SK-N-SH (cell line): ENCODE data around the gene AIFM3. TPM values are rescaled to one million over a fixed set of nuclear protein-coding genes. Genes with fewer than 3 reads are reported as not detected.

Source experiments
- CTCF ChIA-PET: fragments of 300-600, 350-600 bp; formaldehyde crosslinking; extraction: SDS; loops from one replicate; lab custom pipeline; 2021; lab: Yijun Ruan, JAX
- POLR2A ChIA-PET: fragments of 350-600 bp; sonication (Branson Sonifier 250); formaldehyde crosslinking; extraction: SDS; loops from one replicate; lab custom pipeline; 2020; ENCODE audit warnings: antibody characterized with exemption, inconsistent platforms; lab: Yijun Ruan, JAX
- DNase-seq: peaks from one replicate; pipeline ENCODE4 v3.0.0; 2012
- H2AFZ ChIP-seq: fragments of 200-600 bp; sonication (generic); 2 replicates; pipeline ENCODE4 v1.8.1; 2016; ENCODE audit warnings: antibody characterized with exemption, mild to moderate bottlenecking, low read depth
- H3F3A ChIP-seq: fragments of 200-600 bp; sonication (generic); replicated peaks from 2 replicates; pipeline ENCODE3; 2016; ENCODE audit warnings: antibody characterized with exemption, mild to moderate bottlenecking; ENCODE audit not compliant: insufficient read depth
- H3K27ac ChIP-seq, 2 experiments: fragments of 200-500 bp in 1 of 2; fragments of 200-600 bp in 1 of 2; sonication (Bioruptor generic) in 1 of 2; sonication (generic), shearing (Covaris generic) in 1 of 2; 2 replicates each; pipeline versions ENCODE4 v1.5.1 to v1.6.1; 2014 to 2016; ENCODE audit warnings: low read depth in 2 of 2, inconsistent platforms in 1 of 2, low read length in 1 of 2, mild to moderate bottlenecking in 1 of 2, mixed read lengths in 1 of 2
- H3K27me3 ChIP-seq: fragments of 200-600 bp; sonication (generic), shearing (Covaris generic); 2 replicates; pipeline ENCODE4 v1.6.1; 2016; ENCODE audit warnings: mixed run types; ENCODE audit not compliant: insufficient read depth
- H3K36me3 ChIP-seq, 2 experiments: fragments of 200-500 bp in 1 of 2; fragments of 200-600 bp in 1 of 2; sonication (Bioruptor generic) in 1 of 2; sonication (generic) in 1 of 2; replicated peaks in 1 of 2; 2 replicates each; pipeline versions ENCODE3 to v1.5.1; 2014 to 2016; ENCODE audit warnings: low read length in 1 of 2, mild to moderate bottlenecking in 1 of 2; ENCODE audit not compliant: insufficient read depth in 2 of 2, control insufficient read depth in 1 of 2
- H3K4me1 ChIP-seq, 2 experiments: fragments of 200-500 bp in 1 of 2; fragments of 200-600 bp in 1 of 2; sonication (Bioruptor generic) in 1 of 2; sonication (generic), shearing (Covaris generic) in 1 of 2; 2 replicates each; pipeline versions ENCODE4 v1.5.1 to v1.6.1; 2014 to 2016; ENCODE audit warnings: low read depth in 1 of 2, low read length in 1 of 2, mixed run types in 1 of 2; ENCODE audit not compliant: insufficient read depth in 2 of 2, control insufficient read depth in 1 of 2
- H3K4me2 ChIP-seq: fragments of 200-600 bp; sonication (generic), shearing (Covaris generic); 2 replicates; pipeline ENCODE4 v1.6.1; 2017; ENCODE audit warnings: mixed run types
- H3K4me3 ChIP-seq, 2 experiments: fragments of 200-500 bp in 1 of 2; fragments of 200-600 bp in 1 of 2; sonication (Bioruptor generic) in 1 of 2; sonication (generic), shearing (Covaris generic) in 1 of 2; 2 replicates each; pipeline versions ENCODE4 v1.5.1 to v1.8.1; 2014 to 2016; ENCODE audit warnings: low read depth in 2 of 2, inconsistent platforms in 1 of 2, low read length in 1 of 2, mild to moderate bottlenecking in 1 of 2, mixed read lengths in 1 of 2, moderate library complexity in 1 of 2
- H3K79me2 ChIP-seq: fragments of 200-600 bp; sonication (generic); 2 replicates; pipeline ENCODE4 v1.8.1; 2017; ENCODE audit warnings: mild to moderate bottlenecking; ENCODE audit not compliant: insufficient read depth
- H3K9ac ChIP-seq: fragments of 200-600 bp; sonication (generic); 2 replicates; pipeline ENCODE4 v1.6.1; 2017; ENCODE audit warnings: mixed run types
- H3K9me2 ChIP-seq: fragments of 200-600 bp; sonication (generic); 2 replicates; pipeline ENCODE4 v1.6.1; 2017; ENCODE audit warnings: mixed run types
- H3K9me3 ChIP-seq: fragments of 200-600 bp; sonication (generic); 2 replicates; pipeline ENCODE4 v1.6.1; 2017; ENCODE audit warnings: mixed run types, mild to moderate bottlenecking, moderate library complexity
- H4K20me1 ChIP-seq: fragments of 200-600 bp; sonication (generic); 2 replicates; pipeline ENCODE4 v1.6.1; 2017; ENCODE audit warnings: mild to moderate bottlenecking, mixed run types; ENCODE audit not compliant: insufficient read depth
- CHD2 ChIP-seq: fragments of 150-350 bp; IDR thresholded peaks from 2 replicates; pipeline ENCODE4 v1.6.1; 2018; ENCODE audit warnings: low read length; ENCODE audit not compliant: partially characterized antibody
- JUND ChIP-seq: IDR thresholded peaks from 2 replicates; pipeline ENCODE4 v1.4.0; 2012
- MXI1 ChIP-seq: IDR thresholded peaks from 2 replicates; pipeline ENCODE4 v1.6.1; 2012; ENCODE audit warnings: mild to moderate bottlenecking, low read depth, low read length, improper control_type of control experiment
- NFIC ChIP-seq: IDR thresholded peaks from 2 replicates; pipeline ENCODE4 v1.4.0; 2012; ENCODE audit warnings: borderline replicate concordance
- NRF1 ChIP-seq: IDR thresholded peaks from 2 replicates; pipeline ENCODE4 v1.6.1; 2012; ENCODE audit warnings: low read depth, mild to moderate bottlenecking, low read length
- TEAD4 ChIP-seq: IDR thresholded peaks from 2 replicates; pipeline ENCODE4 v1.4.0; 2012; ENCODE audit warnings: mild to moderate bottlenecking, borderline replicate concordance; ENCODE audit not compliant: insufficient read depth
- WGBS: methylation state at CpG from one replicate; pipeline ENCODE4 v1.1.6; 2017; ENCODE audit warnings: low lambda C conversion rate; 5-methylcytosine and 5-hydroxymethylcytosine counted together
- polyA plus RNA-seq, 3 experiments: library from polyadenylated mRNA; depleted of rRNA; stranded (reverse); fragments of >200 nt; gene quantifications; 2 replicates each; pipeline ENCODE4 v1.2.3, GENCODE V29; 2012
- TF ChIP-seq, protein P1 (sequence below): IDR thresholded peaks from 2 replicates; pipeline ENCODE4; 2012
- TF ChIP-seq, protein P2 (sequence below): fragments of 200-600 bp; sonication (generic); IDR thresholded peaks from 2 replicates; pipeline ENCODE4 v1.6.1; 2017; ENCODE audit warnings: antibody characterized with exemption, mild to moderate bottlenecking, moderate library complexity

AIFM3 gene
- polyA plus RNA-seq, 1 of the 3 experiments (the other 2 are of a cell fraction): 1.7 TPM

DNA sequence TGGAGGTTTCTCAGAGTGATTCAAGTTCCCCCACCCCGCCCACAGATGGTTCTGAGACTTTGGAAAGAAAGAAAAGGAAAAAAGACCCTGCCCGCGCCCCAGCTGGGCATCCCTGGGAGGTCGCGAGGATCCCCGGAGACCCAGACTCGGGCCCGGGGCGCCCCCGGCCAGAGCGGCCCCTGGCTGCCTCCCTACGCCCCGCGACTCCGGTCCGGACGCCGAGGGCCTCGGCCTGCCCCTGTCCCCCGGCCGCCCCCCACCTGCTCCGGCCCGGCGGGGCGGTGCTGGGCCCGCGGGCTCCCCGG lies 2.3 kb upstream of the AIFM3 start:
- H3K9me3 ChIP-seq: no peaks in the 10 kb centered on the region
- H3K4me1 ChIP-seq: peaks cover 0 to 26% of the 10 kb centered on the region in 2 experiments; a peak in 1 of 4 replicates
- H3K79me2 ChIP-seq: no peaks in the 10 kb centered on the region
- H3K4me3 ChIP-seq: peak overlapping the region; percentile 44 to 46; a peak in 3 of 4 replicates
- DNase-seq: no peak
- TF ChIP-seq, protein P1, sequence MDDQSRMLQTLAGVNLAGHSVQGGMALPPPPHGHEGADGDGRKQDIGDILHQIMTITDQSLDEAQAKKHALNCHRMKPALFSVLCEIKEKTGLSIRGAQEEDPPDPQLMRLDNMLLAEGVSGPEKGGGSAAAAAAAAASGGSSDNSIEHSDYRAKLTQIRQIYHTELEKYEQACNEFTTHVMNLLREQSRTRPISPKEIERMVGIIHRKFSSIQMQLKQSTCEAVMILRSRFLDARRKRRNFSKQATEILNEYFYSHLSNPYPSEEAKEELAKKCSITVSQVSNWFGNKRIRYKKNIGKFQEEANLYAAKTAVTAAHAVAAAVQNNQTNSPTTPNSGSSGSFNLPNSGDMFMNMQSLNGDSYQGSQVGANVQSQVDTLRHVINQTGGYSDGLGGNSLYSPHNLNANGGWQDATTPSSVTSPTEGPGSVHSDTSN: no peak
- TF ChIP-seq, protein P2, sequence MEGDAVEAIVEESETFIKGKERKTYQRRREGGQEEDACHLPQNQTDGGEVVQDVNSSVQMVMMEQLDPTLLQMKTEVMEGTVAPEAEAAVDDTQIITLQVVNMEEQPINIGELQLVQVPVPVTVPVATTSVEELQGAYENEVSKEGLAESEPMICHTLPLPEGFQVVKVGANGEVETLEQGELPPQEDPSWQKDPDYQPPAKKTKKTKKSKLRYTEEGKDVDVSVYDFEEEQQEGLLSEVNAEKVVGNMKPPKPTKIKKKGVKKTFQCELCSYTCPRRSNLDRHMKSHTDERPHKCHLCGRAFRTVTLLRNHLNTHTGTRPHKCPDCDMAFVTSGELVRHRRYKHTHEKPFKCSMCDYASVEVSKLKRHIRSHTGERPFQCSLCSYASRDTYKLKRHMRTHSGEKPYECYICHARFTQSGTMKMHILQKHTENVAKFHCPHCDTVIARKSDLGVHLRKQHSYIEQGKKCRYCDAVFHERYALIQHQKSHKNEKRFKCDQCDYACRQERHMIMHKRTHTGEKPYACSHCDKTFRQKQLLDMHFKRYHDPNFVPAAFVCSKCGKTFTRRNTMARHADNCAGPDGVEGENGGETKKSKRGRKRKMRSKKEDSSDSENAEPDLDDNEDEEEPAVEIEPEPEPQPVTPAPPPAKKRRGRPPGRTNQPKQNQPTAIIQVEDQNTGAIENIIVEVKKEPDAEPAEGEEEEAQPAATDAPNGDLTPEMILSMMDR: no peak
- TF ChIP-seq NFIC (no peak), JUND (no peak), NRF1 (no peak), TEAD4 (no peak)
- WGBS: 6% methylated on average over 16 of the region's 28 CpGs
- H3K27me3 ChIP-seq: no peaks in the 10 kb centered on the region
- no peak overlapping the region for H2AFZ ChIP-seq
- POLR2A ChIA-PET: no interaction called here
- peak overlapping the region; percentile 72 for H3K4me2 ChIP-seq
- no peaks in the 10 kb centered on the region for H3F3A ChIP-seq
- no peak overlapping the region for H3K27ac ChIP-seq
- no peaks in the 10 kb centered on the region for H3K36me3 ChIP-seq
- CTCF ChIA-PET: interaction anchor here (0.8 to 7.0 kb wide), 4 partner anchors 9 to 79 kb away, joined by 3 to 44 read pairs (median 10); no protein-coding TSS in a partner anchor
- H4K20me1 ChIP-seq: no peaks in the 10 kb centered on the region
- H3K9ac ChIP-seq: no peak overlapping the region
- no peaks in the 10 kb centered on the region for H3K9me2 ChIP-seq

DNA sequence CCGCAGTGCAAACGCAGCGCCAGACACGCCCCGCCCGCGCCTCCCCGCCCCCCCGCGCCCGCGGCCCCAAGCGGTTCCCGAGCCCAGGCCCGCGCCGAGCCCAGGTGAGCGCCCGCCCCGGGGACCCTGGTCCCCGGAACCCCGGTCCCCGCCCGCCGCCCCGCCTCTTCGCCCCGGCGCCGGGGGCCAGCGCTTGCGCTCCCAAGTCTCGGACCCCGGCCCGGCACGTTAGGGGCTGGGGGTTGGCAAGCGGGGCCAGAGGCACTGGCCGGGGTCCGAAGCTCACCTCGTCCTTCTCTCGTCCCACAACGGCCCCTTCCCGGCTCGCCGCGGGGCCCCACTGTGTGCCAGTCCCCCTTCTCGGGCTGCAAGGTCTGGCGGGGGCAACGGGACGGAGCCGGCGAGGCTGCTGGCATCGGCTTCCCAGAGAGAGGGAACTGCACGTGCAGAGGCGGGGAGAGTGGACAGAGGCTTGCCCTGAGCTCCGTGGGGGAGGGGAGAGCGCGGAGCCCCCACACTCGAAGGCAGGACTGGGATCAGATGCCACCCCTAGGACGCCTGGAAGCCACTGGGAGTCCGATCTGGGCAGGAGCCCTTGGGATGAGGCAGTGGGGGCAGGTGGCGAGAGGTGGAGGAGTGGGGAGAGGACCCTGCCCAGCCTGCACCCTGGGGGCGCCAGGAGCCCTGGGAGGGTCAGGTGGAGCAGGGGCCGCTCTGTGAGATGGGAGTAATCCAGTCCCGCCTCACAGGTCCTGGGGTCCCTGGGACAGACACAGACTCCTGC lies 1.8 kb upstream of the AIFM3 start:
- no peaks in the 10 kb centered on the region for H3K27me3 ChIP-seq
- H3K4me2 ChIP-seq: peak overlapping the region; percentile 85
- ChIA-PET CTCF (interaction anchor here (0.8 to 7.0 kb wide), 4 partner anchors 9 to 80 kb away, joined by 3 to 44 read pairs (median 10); no protein-coding TSS in a partner anchor), POLR2A (no interaction called here)
- no peaks in the 10 kb centered on the region for H3F3A ChIP-seq
- no peaks in the 10 kb centered on the region for H3K9me3 ChIP-seq
- H3K9ac ChIP-seq: no peak overlapping the region
- 46% methylated on average over 11 of the region's 65 CpGs for WGBS
- TF ChIP-seq MXI1 (peak; percentile 38; the same call in 1 of the 2 replicates), CHD2 (peak; percentile 17), JUND (no peak)
- DNase-seq: peak; percentile 79
- peak overlapping the region; percentile 46 to 51; a peak in 2 of 4 replicates for H3K4me3 ChIP-seq
- H3K79me2 ChIP-seq: no peaks in the 10 kb centered on the region
- H4K20me1 ChIP-seq: no peaks in the 10 kb centered on the region
- peaks cover 0 to 26% of the 10 kb centered on the region in 2 experiments; a peak in 1 of 4 replicates for H3K4me1 ChIP-seq
- no peaks in the 10 kb centered on the region for H3K9me2 ChIP-seq
- H2AFZ ChIP-seq: no peak overlapping the region
- no peak overlapping the region for H3K27ac ChIP-seq
- no peaks in the 10 kb centered on the region for H3K36me3 ChIP-seq
